ENCODE measurements around the gene ASTN2. TPM values are rescaled to one million over a fixed set of nuclear protein-coding genes. Genes with fewer than 3 reads are reported as not detected.
A peak's percentile ranks its signal among the peaks of the same experiment; 100 is the strongest.

ASTN2 gene
- total and polyA plus RNA-seq, 2 experiments from 2014 or later = 5.8 to 7.5 TPM

DNA sequence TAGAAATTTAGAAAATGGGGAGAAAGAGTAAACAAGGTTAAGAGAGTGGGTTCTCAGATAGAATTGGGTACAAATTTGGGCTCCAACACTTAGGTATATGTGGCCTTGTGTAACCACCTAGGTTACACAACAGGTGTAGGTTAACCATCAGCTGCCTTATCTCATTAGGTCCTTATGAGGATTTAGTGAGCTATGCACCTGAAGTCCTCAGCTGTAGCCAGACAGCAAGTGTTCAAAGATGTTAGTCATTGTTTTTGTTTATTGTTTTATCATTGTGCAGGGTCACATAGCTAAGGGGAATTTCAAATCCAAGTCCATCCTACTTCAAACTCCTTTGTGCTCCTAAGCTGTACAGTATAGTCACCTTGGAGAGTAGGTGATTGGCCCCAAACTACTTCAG lies 728.7 kb downstream of the ASTN2 start:
- Histone ChIP-seq H3K4me2 (ENCODE audit: unreplicated experiment) (peak overlapping the region; percentile 87), H2AFZ (peak overlapping the region; percentile 90), H3F3A (ENCODE audit: insufficient read depth) (peaks cover 21% of the 10 kb centered on the region), H3K4me1 (ENCODE audit: insufficient read depth) (peaks cover 44% of the 10 kb centered on the region), H3K36me3 (ENCODE audit: low read depth) (no peaks in the 10 kb centered on the region), H3K4me3 (peak overlapping the region; percentile 99), H3K9ac (peak overlapping the region; percentile 91), H3K27me3 (replicated peaks; ENCODE audit: insufficient read depth) (no peaks in the 10 kb centered on the region), H4K20me1 (ENCODE audit: insufficient read depth) (no peaks in the 10 kb centered on the region), H3K79me2 (ENCODE audit: insufficient read depth) (peaks cover 56% of the 10 kb centered on the region), H3K27ac (no peak overlapping the region), H3K9me2 (ENCODE audit: insufficient read depth) (no peaks in the 10 kb centered on the region), H3K9me3 (ENCODE audit: low read depth) (no peaks in the 10 kb centered on the region)
- TF ChIP-seq EZH2phosphoT487 (IDR thresholded peaks at IDR 0.05; ENCODE audit: insufficient read depth, low read depth) (no peak), EZH2 (IDR thresholded peaks at IDR 0.05; ENCODE audit: insufficient read depth, poor library complexity, severe bottlenecking) (no peak)
- DNase-seq = peak; percentile 24
- in situ Hi-C loops (cut with MboI) = no loop called here

DNA sequence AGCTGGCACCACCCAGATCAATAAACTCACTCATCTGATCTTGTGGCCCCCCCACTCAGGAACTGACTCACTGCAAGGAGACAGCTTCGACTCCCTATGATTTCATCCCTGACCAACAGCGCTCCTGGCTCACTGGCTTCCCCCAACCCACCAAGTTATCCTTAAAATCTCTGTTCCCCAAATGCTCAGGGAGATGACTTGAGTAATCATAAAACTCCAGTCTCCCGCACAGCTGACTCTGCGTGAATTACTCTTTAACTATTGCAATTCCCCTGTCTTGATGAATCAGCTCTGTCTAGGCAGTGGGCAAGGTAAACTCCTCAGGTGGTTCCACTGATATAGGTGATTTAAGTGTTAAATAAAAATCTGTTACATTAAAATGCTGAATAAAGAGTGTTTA lies 729.7 kb downstream of the ASTN2 start:
- Histone ChIP-seq H3K9ac (no peak overlapping the region), H3K79me2 (ENCODE audit: insufficient read depth) (peaks cover 46% of the 10 kb centered on the region), H3K27me3 (replicated peaks; ENCODE audit: insufficient read depth) (no peaks in the 10 kb centered on the region), H3F3A (ENCODE audit: insufficient read depth) (peaks cover 12% of the 10 kb centered on the region; the same call in 1 of the 2 replicates), H3K9me2 (ENCODE audit: insufficient read depth) (no peaks in the 10 kb centered on the region), H3K4me1 (ENCODE audit: insufficient read depth) (peaks cover 34% of the 10 kb centered on the region), H3K4me3 (no peak overlapping the region), H2AFZ (no peak overlapping the region), H3K4me2 (ENCODE audit: unreplicated experiment) (no peak overlapping the region), H3K36me3 (ENCODE audit: low read depth) (no peaks in the 10 kb centered on the region), H3K27ac (no peak overlapping the region), H4K20me1 (ENCODE audit: insufficient read depth) (no peaks in the 10 kb centered on the region), H3K9me3 (ENCODE audit: low read depth) (no peaks in the 10 kb centered on the region)
- no peak for TF ChIP-seq EZH2 (IDR thresholded peaks at IDR 0.05; ENCODE audit: insufficient read depth, poor library complexity, severe bottlenecking)
- TF ChIP-seq EZH2phosphoT487 (IDR thresholded peaks at IDR 0.05; ENCODE audit: insufficient read depth, low read depth) = no peak
- DNase-seq = peak; percentile 17
- WGBS, 2 experiments (ENCODE audit: low coverage in 1 of 2, low lambda C conversion rate in 2 of 2, missing lambda C conversion rate in 2 of 2) = 69 to 75% methylated on average over 4 of the region's 4 CpGs
- in situ Hi-C loops (cut with MboI) = no loop called here

GRCh38 chr9:116683535-116683934 lies 731.3 kb downstream of the ASTN2 start:
- Histone ChIP-seq H3F3A (ENCODE audit: insufficient read depth) (no peaks in the 10 kb centered on the region), H3K27ac (no peak overlapping the region), H3K9me3 (ENCODE audit: low read depth) (no peaks in the 10 kb centered on the region), H2AFZ (no peak overlapping the region), H3K4me3 (no peak overlapping the region), H4K20me1 (ENCODE audit: insufficient read depth) (no peaks in the 10 kb centered on the region), H3K27me3 (replicated peaks; ENCODE audit: insufficient read depth) (no peaks in the 10 kb centered on the region), H3K9ac (no peak overlapping the region), H3K79me2 (ENCODE audit: insufficient read depth) (peaks cover 30% of the 10 kb centered on the region), H3K36me3 (ENCODE audit: low read depth) (no peaks in the 10 kb centered on the region), H3K4me1 (ENCODE audit: insufficient read depth) (peaks cover 18% of the 10 kb centered on the region), H3K4me2 (ENCODE audit: unreplicated experiment) (no peak overlapping the region), H3K9me2 (ENCODE audit: insufficient read depth) (no peaks in the 10 kb centered on the region)
- in situ Hi-C loops (cut with MboI) = no loop called here
- DNase-seq = no peak
- TF ChIP-seq EZH2 (IDR thresholded peaks at IDR 0.05; ENCODE audit: insufficient read depth, poor library complexity, severe bottlenecking) (no peak), EZH2phosphoT487 (IDR thresholded peaks at IDR 0.05; ENCODE audit: insufficient read depth, low read depth) (no peak)

GRCh38 chr9:116674210-116674980 lies 740.5 kb downstream of the ASTN2 start:
- TF ChIP-seq EZH2phosphoT487 (IDR thresholded peaks at IDR 0.05; ENCODE audit: insufficient read depth, low read depth) = no peak
- TF ChIP-seq EZH2 (IDR thresholded peaks at IDR 0.05; ENCODE audit: insufficient read depth, poor library complexity, severe bottlenecking) = no peak
- no peak overlapping the region for H3K4me2 ChIP-seq (ENCODE audit: unreplicated experiment)
- no peaks in the 10 kb centered on the region for H3F3A ChIP-seq (ENCODE audit: insufficient read depth)
- no peak overlapping the region for H3K4me3 ChIP-seq
- H4K20me1 ChIP-seq (ENCODE audit: insufficient read depth) = no peaks in the 10 kb centered on the region
- no peaks in the 10 kb centered on the region for H3K9me2 ChIP-seq (ENCODE audit: insufficient read depth)
- in situ Hi-C loops (cut with MboI) = no loop called here
- no peaks in the 10 kb centered on the region for H3K27me3 ChIP-seq (replicated peaks; ENCODE audit: insufficient read depth)
- no peak overlapping the region for H2AFZ ChIP-seq
- H3K79me2 ChIP-seq (ENCODE audit: insufficient read depth) = no peaks in the 10 kb centered on the region
- WGBS, 2 experiments (ENCODE audit: low coverage in 1 of 2, low lambda C conversion rate in 2 of 2, missing lambda C conversion rate in 2 of 2) = 81 to 87% methylated on average over 5 of the region's 5 CpGs
- no peak overlapping the region for H3K9ac ChIP-seq
- no peaks in the 10 kb centered on the region for H3K9me3 ChIP-seq (ENCODE audit: low read depth)
- peak; percentile 28 for DNase-seq
- peaks cover 6% of the 10 kb centered on the region; the same call in 1 of the 2 replicates for H3K4me1 ChIP-seq (ENCODE audit: insufficient read depth)
- H3K36me3 ChIP-seq (ENCODE audit: low read depth) = no peaks in the 10 kb centered on the region
- H3K27ac ChIP-seq = no peak overlapping the region

Data from GM23248 (cell line).